ENCODE measurements around the gene SLC10A7. TPM values are rescaled to one million over a fixed set of nuclear protein-coding genes. Genes with fewer than 3 reads are reported as not detected.

Gene SLC10A7
- total and polyA plus RNA-seq, 2 experiments from 2014 or later: 8.3 to 21.2 TPM

GRCh38 chr4:146236216-146236615 is 285.5 kb downstream of the SLC10A7 start:
- TF ChIP-seq EZH2phosphoT487 (IDR thresholded peaks at IDR 0.05; ENCODE audit: low read depth, severe bottlenecking, unreplicated experiment) (no peak), EZH2 (IDR thresholded peaks at IDR 0.05; ENCODE audit: borderline replicate concordance) (no peak), CTCF (IDR thresholded peaks at IDR 0.05; ENCODE audit: poor library complexity) (no peak)
- H3K9me3 ChIP-seq (ENCODE audit: low read depth): no peaks in the 10 kb centered on the region
- H3K79me2 ChIP-seq: no peaks in the 10 kb centered on the region
- no peak overlapping the region for H3K4me2 ChIP-seq
- no peak for DNase-seq (ENCODE audit: low spot score)
- H2AFZ ChIP-seq: no peak overlapping the region
- H3K9me2 ChIP-seq (replicated peaks; ENCODE audit: insufficient read depth): no peaks in the 10 kb centered on the region
- H3K36me3 ChIP-seq (replicated peaks; ENCODE audit: insufficient read depth, low read depth): no peaks in the 10 kb centered on the region
- no peak overlapping the region for H3K27ac ChIP-seq
- H3K4me3 ChIP-seq: no peak overlapping the region
- no peaks in the 10 kb centered on the region for H4K20me1 ChIP-seq (ENCODE audit: insufficient read depth, poor library complexity, severe bottlenecking)
- no peaks in the 10 kb centered on the region for H3K27me3 ChIP-seq
- no peaks in the 10 kb centered on the region for H3K4me1 ChIP-seq (ENCODE audit: insufficient read depth)
- 85% methylated on average over 5 of the region's 5 CpGs for WGBS (ENCODE audit: low lambda C conversion rate, missing lambda C conversion rate)

- Histone ChIP-seq H3K79me2 (no peaks in the 10 kb centered on the region), H3K36me3 (replicated peaks; ENCODE audit: insufficient read depth, low read depth) (no peaks in the 10 kb centered on the region), H4K20me1 (ENCODE audit: insufficient read depth, poor library complexity, severe bottlenecking) (no peaks in the 10 kb centered on the region), H3K9me2 (replicated peaks; ENCODE audit: insufficient read depth) (no peaks in the 10 kb centered on the region), H3K27me3 (no peaks in the 10 kb centered on the region), H3K4me2 (no peak overlapping the region), H3K9me3 (ENCODE audit: low read depth) (no peaks in the 10 kb centered on the region), H2AFZ (no peak overlapping the region), H3K4me3 (no peak overlapping the region), H3K27ac (no peak overlapping the region), H3K4me1 (ENCODE audit: insufficient read depth) (no peaks in the 10 kb centered on the region)
- DNase-seq (ENCODE audit: low spot score): no peak
- TF ChIP-seq CTCF (IDR thresholded peaks at IDR 0.05; ENCODE audit: poor library complexity) (no peak), EZH2phosphoT487 (IDR thresholded peaks at IDR 0.05; ENCODE audit: low read depth, severe bottlenecking, unreplicated experiment) (no peak), EZH2 (IDR thresholded peaks at IDR 0.05; ENCODE audit: borderline replicate concordance) (no peak)
- WGBS (ENCODE audit: low lambda C conversion rate, missing lambda C conversion rate): 71% methylated on average over 8 of the region's 8 CpGs
These were observed 286.0 kb downstream of the SLC10A7 start for GRCh38 chr4:146235654-146236177.

GRCh38 chr4:146232131-146232722 is 289.5 kb downstream of the SLC10A7 start:
- H4K20me1 ChIP-seq (ENCODE audit: insufficient read depth, poor library complexity, severe bottlenecking): no peaks in the 10 kb centered on the region
- no peaks in the 10 kb centered on the region for H3K79me2 ChIP-seq
- H3K36me3 ChIP-seq (replicated peaks; ENCODE audit: insufficient read depth, low read depth): no peaks in the 10 kb centered on the region
- DNase-seq (ENCODE audit: low spot score): no peak
- no peaks in the 10 kb centered on the region for H3K9me2 ChIP-seq (replicated peaks; ENCODE audit: insufficient read depth)
- H3K4me3 ChIP-seq: no peak overlapping the region
- no peaks in the 10 kb centered on the region for H3K9me3 ChIP-seq (ENCODE audit: low read depth)
- H3K27me3 ChIP-seq: no peaks in the 10 kb centered on the region
- H3K27ac ChIP-seq: no peak overlapping the region
- no peak overlapping the region for H2AFZ ChIP-seq
- WGBS (ENCODE audit: low lambda C conversion rate, missing lambda C conversion rate): 100% methylated on average over 1 of the region's 1 CpG
- TF ChIP-seq EZH2 (IDR thresholded peaks at IDR 0.05; ENCODE audit: borderline replicate concordance) (no peak), EZH2phosphoT487 (IDR thresholded peaks at IDR 0.05; ENCODE audit: low read depth, severe bottlenecking, unreplicated experiment) (no peak), CTCF (IDR thresholded peaks at IDR 0.05; ENCODE audit: poor library complexity) (no peak)
- H3K4me1 ChIP-seq (ENCODE audit: insufficient read depth): no peaks in the 10 kb centered on the region
- H3K4me2 ChIP-seq: no peak overlapping the region
